OCI-LY3 (cell line): ENCODE results near the gene POLE3.
"Not testable (repeated sequence)": the region's sequence is repeated elsewhere in the genome, so short reads cannot be mapped to it uniquely, and the experiment has no call there.

Experiments used
- H2AFZ ChIP-seq: fragments of 200-600, 300-600 bp; shearing (Covaris generic); 2 replicates; pipeline ENCODE4 v1.6.0; 2014; ENCODE audit warnings: antibody characterized with exemption, low read depth, low read length
- H3K27ac ChIP-seq: fragments of 200-600, 300-600 bp; sonication (generic); 2 replicates; pipeline ENCODE4 v1.5.1; 2014; ENCODE audit warnings: mild to moderate bottlenecking, low read length, moderate library complexity, mixed read lengths
- H3K27me3 ChIP-seq: fragments of 200-600, 300-600 bp; sonication (generic); 2 replicates; pipeline ENCODE4 v1.6.1; 2014; ENCODE audit warnings: low read depth, low read length, mixed read lengths
- H3K36me3 ChIP-seq: fragments of 200-600, 300-600 bp; sonication (generic); replicated peaks from 2 replicates; pipeline ENCODE3; 2014; ENCODE audit warnings: low read depth, low read length, mixed read lengths
- H3K4me1 ChIP-seq: fragments of 300-600, 200-600 bp; sonication (generic); 2 replicates; pipeline ENCODE4 v1.6.1; 2014; ENCODE audit warnings: low read length, mixed read lengths
- H3K4me2 ChIP-seq: fragments of 200-600, 300-600 bp; sonication (generic); 2 replicates; pipeline ENCODE4 v1.6.1; 2014; ENCODE audit warnings: low read length, mixed read lengths
- H3K4me3 ChIP-seq: fragments of 300-600, 200-600 bp; sonication (generic); 2 replicates; pipeline ENCODE4 v1.5.1; 2014; ENCODE audit warnings: antibody characterized with exemption, mild to moderate bottlenecking, low read length, moderate library complexity
- H3K79me2 ChIP-seq: fragments of 300-600, 200-600 bp; shearing (Covaris generic); 2 replicates; pipeline ENCODE4 v1.6.1; 2014; ENCODE audit warnings: mild to moderate bottlenecking, low read length, mixed read lengths
- H3K9ac ChIP-seq: fragments of 300-600, 200-600 bp; shearing (Covaris generic); 2 replicates; pipeline ENCODE4 v1.6.0; 2014; ENCODE audit warnings: mild to moderate bottlenecking, low read length, moderate library complexity
- H3K9me3 ChIP-seq: fragments of 200-600, 300-600 bp; shearing (Covaris generic); 2 replicates; pipeline ENCODE4 v1.6.1; 2014; ENCODE audit warnings: low read length, mixed read lengths; ENCODE audit not compliant: insufficient read depth
- H4K20me1 ChIP-seq: fragments of 200-600, 300-600 bp; sonication (generic); 2 replicates; pipeline ENCODE4 v1.6.1; 2016; ENCODE audit warnings: low read length, mixed read lengths; ENCODE audit not compliant: insufficient read depth
- EZH2phosphoT487 ChIP-seq: fragments of 200-600 bp; shearing (Covaris generic); IDR thresholded peaks from 2 replicates; pipeline ENCODE4 v1.6.1; 2018; ENCODE audit warnings: antibody characterized with exemption, mixed run types, low read depth
- TF ChIP-seq, protein P1 (sequence below): fragments of 200-600, 300-600 bp; sonication (generic); IDR thresholded peaks from 2 replicates; pipeline ENCODE4 v1.5.1; 2014; ENCODE audit warnings: antibody characterized with exemption, low read length, low read depth

POLE3 gene

GRCh38 chr9:113386571-113387393 is 23.7 kb downstream of the POLE3 start:
- Histone ChIP-seq H3K4me1 (no peaks in the 10 kb centered on the region), H3K4me3 (no peak overlapping the region), H3K27ac (no peak overlapping the region), H3K9me3 (no peaks in the 10 kb centered on the region), H3K79me2 (no peaks in the 10 kb centered on the region), H3K9ac (no peak overlapping the region), H3K27me3 (no peaks in the 10 kb centered on the region), H3K36me3 (peaks cover 18% of the 10 kb centered on the region), H3K4me2 (no peak overlapping the region), H4K20me1 (no peaks in the 10 kb centered on the region), H2AFZ (no peak overlapping the region)
- TF ChIP-seq EZH2phosphoT487: no peak
- TF ChIP-seq, protein P1, sequence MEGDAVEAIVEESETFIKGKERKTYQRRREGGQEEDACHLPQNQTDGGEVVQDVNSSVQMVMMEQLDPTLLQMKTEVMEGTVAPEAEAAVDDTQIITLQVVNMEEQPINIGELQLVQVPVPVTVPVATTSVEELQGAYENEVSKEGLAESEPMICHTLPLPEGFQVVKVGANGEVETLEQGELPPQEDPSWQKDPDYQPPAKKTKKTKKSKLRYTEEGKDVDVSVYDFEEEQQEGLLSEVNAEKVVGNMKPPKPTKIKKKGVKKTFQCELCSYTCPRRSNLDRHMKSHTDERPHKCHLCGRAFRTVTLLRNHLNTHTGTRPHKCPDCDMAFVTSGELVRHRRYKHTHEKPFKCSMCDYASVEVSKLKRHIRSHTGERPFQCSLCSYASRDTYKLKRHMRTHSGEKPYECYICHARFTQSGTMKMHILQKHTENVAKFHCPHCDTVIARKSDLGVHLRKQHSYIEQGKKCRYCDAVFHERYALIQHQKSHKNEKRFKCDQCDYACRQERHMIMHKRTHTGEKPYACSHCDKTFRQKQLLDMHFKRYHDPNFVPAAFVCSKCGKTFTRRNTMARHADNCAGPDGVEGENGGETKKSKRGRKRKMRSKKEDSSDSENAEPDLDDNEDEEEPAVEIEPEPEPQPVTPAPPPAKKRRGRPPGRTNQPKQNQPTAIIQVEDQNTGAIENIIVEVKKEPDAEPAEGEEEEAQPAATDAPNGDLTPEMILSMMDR: no peak

GRCh38 chr9:113381909-113382411 is 28.5 kb downstream of the POLE3 start:
- peaks cover 38% of the 10 kb centered on the region for H3K4me1 ChIP-seq
- no peak overlapping the region for H3K9ac ChIP-seq
- no peak overlapping the region for H3K4me3 ChIP-seq
- no peaks in the 10 kb centered on the region for H3K9me3 ChIP-seq
- no peaks in the 10 kb centered on the region for H3K27me3 ChIP-seq
- H4K20me1 ChIP-seq: no peaks in the 10 kb centered on the region
- no peak overlapping the region for H3K4me2 ChIP-seq
- no peak overlapping the region for H3K27ac ChIP-seq
- no peak overlapping the region for H2AFZ ChIP-seq
- no peaks in the 10 kb centered on the region for H3K79me2 ChIP-seq
- TF ChIP-seq, protein P1: no peak
- no peak for TF ChIP-seq EZH2phosphoT487
- peaks cover under 1% of the 10 kb centered on the region for H3K36me3 ChIP-seq

- not testable (repeated sequence) for H3K79me2 ChIP-seq, H3K27me3 ChIP-seq, H3K27ac ChIP-seq, H3K4me2 ChIP-seq, H3K4me3 ChIP-seq, H2AFZ ChIP-seq, H4K20me1 ChIP-seq, H3K9me3 ChIP-seq, H3K36me3 ChIP-seq, H3K9ac ChIP-seq
- H3K4me1 ChIP-seq: peaks cover 38% of the 10 kb centered on the region
These were observed 29.0 kb downstream of the POLE3 start for GRCh38 chr9:113381441-113381840.

DNA sequence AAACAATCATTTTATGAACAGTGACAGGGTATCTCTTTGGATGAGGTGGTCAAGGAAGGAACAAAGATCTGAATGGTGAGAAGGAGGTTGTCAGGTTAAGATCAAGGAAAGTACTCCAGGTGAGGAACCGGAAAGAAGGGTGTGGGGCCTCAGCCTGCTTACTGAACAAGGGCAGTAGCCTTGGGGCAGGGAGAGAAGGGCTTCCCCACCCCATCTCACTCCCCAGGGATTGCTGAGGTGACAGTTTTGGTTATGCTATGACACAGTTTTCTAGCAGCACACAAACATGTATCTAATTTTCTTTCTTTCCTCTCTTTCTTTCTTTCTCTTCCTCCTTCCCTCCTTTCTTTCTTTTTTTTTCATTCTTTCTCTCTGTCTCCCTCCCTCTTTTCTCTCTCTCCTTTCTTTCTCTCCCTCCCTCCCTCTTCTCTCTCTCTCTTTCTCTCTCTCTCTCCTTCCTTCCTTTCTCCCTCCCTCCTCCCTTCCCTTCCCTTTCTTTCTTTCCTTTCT is 29.6 kb downstream of the POLE3 start:
- Histone ChIP-seq H2AFZ (0 out of 2 replicates have a peak overlapping the region, but pooled peaks have one; percentile 20), H4K20me1 (no peaks in the 10 kb centered on the region), H3K79me2 (peaks cover 4% of the 10 kb centered on the region), H3K4me3 (peak overlapping the region; percentile 25), H3K4me1 (peaks cover 38% of the 10 kb centered on the region), H3K9ac (peak overlapping the region; percentile 24; the same call in 1 of the 2 replicates), H3K9me3 (no peaks in the 10 kb centered on the region), H3K4me2 (peak overlapping the region; percentile 59), H3K27me3 (no peaks in the 10 kb centered on the region), H3K36me3 (no peaks in the 10 kb centered on the region), H3K27ac (peak overlapping the region; percentile 57)
- no peak for TF ChIP-seq EZH2phosphoT487
- TF ChIP-seq, protein P1: no peak

GRCh38 chr9:113379829-113380210 is 30.7 kb downstream of the POLE3 start:
- not testable (repeated sequence) for H3K9ac ChIP-seq, H3K4me2 ChIP-seq, H3K27me3 ChIP-seq, H3K9me3 ChIP-seq, H2AFZ ChIP-seq, H4K20me1 ChIP-seq, H3K36me3 ChIP-seq, H3K4me3 ChIP-seq
- Histone ChIP-seq H3K79me2 (peaks cover 11% of the 10 kb centered on the region), H3K27ac (peak overlapping the region; percentile 71), H3K4me1 (peaks cover 43% of the 10 kb centered on the region)

DNA sequence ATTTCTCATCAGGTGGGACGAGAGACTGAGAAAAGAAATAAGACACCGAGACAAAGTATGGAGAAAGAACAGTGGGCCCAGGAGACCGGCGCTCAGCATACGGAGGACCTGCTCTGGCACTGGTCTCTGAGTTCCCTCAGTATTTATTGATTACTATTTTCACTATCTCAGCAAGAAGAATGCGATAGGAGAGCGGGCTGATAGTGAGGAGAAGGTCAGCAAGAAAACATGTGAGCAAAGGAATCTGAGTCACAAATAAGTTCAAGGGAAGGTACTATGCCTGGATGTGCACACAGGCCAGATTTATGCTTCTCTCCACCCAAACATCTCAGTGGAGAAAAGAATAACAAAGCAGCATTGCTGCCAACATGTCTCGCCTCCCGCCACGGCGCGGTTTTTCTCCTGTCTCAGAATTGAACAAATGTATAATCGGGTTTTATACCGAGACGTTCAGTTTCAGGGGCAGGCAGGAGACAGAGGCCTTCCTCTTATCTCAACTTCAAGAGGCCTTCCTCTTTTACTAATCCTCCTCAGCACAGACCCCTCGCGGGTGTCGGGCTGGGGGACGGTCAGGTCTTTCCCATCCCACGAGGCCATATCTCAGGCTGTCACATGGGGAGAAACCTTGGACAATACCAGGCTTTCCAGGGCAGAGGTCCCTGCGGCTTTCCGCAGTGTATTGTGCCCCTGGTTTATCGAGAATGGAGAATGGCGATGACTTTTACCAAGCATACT is 31.2 kb downstream of the POLE3 start:
- Histone ChIP-seq H3K4me1 (peaks cover 43% of the 10 kb centered on the region), H3K4me2 (peak overlapping the region; percentile 36), H3K36me3 (peaks cover 12% of the 10 kb centered on the region), H2AFZ (peak overlapping the region; percentile 26; the same call in 1 of the 2 replicates), H3K9ac (peak overlapping the region; percentile 45; the same call in 1 of the 2 replicates), H3K79me2 (peaks cover 11% of the 10 kb centered on the region), H3K27ac (peak overlapping the region; percentile 71)
- H4K20me1 ChIP-seq, H3K9me3 ChIP-seq, H3K4me3 ChIP-seq, H3K27me3 ChIP-seq: not testable (repeated sequence)
